Amniotic stem cell (primary cell): ENCODE data around the gene MRPS18C.
A peak's percentile ranks its signal among the peaks of the same experiment; 100 is the strongest.
"Not testable (repeated sequence)": the region's sequence is repeated elsewhere in the genome, so short reads cannot be mapped to it uniquely, and the experiment has no call there.

Experiments used
- DNase-seq: peaks from one replicate; lab custom pipeline; 2025; lab: John Stamatoyannopoulos, UW

The MRPS18C gene

DNA sequence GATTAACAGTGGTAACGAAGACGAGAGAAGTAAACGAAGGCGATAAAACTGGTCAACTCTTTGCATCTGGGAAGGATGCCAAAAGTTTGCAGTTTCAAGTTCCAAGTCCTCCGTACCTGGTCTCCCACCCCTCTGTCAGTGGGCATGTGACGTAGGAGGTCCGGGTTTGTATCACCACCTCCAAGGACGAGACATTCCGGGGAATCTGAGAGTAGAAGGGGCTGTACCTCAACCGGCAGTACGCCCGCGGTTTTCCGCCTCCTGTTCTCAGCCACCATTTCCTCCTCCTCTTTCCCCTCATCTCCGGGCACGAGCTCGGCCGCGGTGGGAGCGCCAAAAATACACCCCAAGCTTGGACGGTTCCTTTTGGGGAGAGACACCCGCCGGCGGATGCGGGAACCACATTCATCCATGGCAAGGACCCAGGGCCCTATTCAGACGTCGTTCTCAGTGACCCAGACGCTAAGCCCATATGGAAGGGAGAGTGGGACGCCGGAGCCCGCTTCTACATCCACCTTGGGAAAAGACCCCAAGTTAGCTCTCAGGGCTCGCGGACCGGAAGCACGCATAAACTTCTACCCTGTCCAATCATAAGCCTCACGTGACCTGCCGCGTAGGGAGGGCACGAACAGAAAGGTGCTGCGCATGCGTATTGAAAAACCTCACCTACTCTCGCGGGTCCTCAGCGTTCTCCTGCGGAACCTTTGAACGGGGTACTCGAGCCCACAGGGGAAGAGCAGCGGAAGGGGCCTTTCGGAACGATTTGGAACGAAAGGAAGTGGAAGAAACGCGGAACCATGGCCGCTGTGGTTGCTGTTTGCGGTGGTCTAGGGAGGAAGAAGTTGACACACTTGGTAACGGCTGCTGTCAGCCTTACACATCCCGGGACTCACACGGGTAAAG lies at the start of gene MRPS18C, which contains the start of gene HELQ:
Gene MRPS18C (plus strand): TSS at position 778 of the 903 bp plus-strand sequence. CDS start 20 bp downstream, at position 798.
Gene HELQ (minus strand): TSS at position 543 of the 903 bp plus-strand sequence. CDS start 130 bp downstream, at position 413.
- peak; percentile 99 for DNase-seq

- no peak for DNase-seq
Observed at GRCh38 chr4:83408908-83409307, 47.0 kb upstream of the MRPS18C start.

DNA sequence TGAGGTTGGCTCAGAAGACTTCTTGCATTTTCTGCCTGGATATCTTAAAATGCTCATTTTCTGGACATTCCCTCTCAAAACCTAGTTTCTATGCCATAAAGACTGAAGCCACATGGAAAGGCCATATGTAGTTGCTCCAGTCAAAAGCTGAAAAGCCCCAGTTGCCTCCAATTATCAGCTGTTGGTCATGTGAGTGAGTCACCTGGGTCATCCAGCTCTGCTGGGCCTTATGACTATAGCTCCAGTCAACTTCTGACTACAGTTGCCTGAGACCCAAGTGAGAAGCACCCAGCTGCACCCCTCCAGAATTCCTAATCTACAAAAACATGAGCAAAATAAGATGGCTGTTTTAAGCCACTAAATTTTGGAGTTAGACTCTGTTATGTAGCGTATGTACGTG lies 42.2 kb upstream of the MRPS18C start:
- no peak for DNase-seq

- no peak for DNase-seq
Observed at GRCh38 chr4:83417566-83417965, 38.3 kb upstream of the MRPS18C start.

- DNase-seq: no peak
Observed at GRCh38 chr4:83418211-83418610, 37.6 kb upstream of the MRPS18C start.

DNA sequence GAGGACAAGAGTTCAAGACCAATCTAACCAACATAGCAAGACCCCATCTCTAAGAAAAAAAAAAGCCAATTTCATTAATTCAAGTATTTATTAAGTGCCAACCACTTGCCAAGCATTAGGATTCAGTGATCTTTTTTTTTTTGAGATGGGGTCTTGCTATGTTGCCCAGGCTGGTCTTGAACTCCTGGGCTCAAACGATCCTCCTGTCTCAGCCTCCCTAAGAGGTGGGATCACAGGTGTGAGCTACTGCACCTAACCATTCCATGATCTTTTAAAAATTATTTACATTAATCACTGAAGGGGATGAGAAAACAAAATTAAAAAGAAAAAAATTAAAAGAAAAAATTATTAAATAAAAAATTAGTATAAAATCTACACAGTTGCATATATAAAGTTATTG lies 24.7 kb upstream of the MRPS18C start:
- no peak for DNase-seq

- DNase-seq: no peak
Observed at GRCh38 chr4:83436680-83437079, 19.2 kb upstream of the MRPS18C start.

GRCh38 chr4:83438719-83439118 lies 17.1 kb upstream of the MRPS18C start:
- no peak for DNase-seq

DNA sequence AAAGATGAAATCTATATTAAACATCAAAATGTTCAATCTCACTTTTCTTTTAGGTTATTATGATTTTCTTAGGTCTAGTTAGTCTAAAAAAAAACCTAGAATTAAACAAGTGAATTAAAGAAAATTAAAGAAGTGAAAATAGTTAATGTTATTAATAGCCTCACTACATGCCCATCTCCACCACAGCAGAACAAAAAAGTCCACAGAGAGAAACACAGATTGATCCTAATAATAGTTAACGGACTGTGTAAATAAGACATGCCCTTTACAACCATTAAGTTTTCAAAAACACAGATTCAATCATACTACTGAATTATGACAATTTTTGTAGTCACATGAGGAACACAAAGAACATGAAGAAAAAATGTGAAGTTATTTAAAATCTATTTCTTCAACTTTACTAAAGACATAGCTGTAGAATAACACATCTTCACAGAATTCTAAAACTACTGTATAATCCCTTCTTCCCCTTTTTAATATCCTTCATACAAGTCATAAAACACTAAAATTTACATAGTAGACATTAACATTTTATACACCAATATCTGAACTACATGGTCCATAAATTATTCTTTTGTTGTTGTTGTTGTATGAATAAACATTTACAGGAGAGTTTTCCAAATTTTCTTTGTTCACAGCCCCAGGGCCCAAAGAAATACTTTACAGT lies 15.6 kb upstream of the MRPS18C start:
- no peak for DNase-seq

DNA sequence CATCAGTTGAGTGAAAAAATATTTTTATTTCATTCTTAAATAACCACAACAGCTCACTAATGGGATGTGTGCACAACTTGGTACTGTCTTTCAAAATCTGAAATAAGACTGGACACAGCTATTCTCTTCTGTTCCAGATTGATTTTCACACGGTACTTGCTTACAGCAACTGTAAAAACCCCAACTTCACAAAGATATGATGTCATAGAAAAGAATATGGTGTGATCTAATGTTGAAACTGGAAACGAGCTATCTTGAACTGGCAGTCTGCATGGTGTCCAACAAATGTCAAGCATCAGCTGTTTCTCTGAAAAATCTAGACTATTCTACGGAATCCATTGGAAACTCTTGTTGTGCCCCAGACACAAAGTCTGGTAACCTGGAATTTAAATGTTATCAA lies 15.0 kb upstream of the MRPS18C start:
- no peak for DNase-seq

DNA sequence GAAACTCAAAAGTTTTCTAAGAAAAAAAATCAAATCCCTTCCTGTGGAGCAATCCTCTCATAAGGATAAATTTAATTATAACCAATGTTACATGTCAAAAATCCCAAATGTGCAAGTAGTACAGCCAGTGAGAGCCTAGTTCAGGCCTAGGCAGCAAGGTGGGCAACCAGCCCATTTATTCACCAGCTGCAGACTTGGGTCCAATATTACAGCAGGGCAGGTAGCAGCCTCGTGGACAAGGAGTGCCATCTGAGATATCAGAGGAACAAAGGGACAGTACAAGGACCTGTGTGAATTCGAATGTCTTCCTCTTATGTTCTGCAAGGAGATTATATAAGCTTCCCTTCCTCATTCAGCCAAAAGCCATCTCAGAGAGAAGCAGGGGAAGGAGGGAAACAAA lies 6.8 kb upstream of the MRPS18C start:
- DNase-seq: no peak

DNA sequence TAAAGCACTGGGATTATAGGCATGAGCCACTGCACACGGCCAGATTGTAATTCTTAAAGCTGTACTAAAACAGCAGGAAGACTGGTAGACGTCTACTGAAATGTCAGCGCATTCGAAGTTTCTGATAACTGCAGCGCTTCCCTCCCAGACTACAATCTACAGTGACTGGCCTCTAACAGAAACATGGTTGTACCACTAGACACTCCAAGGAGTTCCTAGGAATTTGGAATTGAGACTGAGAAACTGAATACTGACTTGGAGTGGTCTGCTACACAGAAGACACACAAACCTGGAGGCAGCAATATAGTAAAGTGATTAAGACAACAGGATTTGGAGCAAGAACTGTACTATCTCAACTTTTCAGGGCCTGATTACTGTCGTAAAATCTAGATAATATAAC lies 1.2 kb upstream of the MRPS18C start:
- no peak for DNase-seq

GRCh38 chr4:83456184-83456501 lies 285 bp downstream of the MRPS18C start:
- DNase-seq: no peak

- no peak for DNase-seq
Observed at GRCh38 chr4:83473423-83473822, 17.6 kb downstream of the MRPS18C start.

DNA sequence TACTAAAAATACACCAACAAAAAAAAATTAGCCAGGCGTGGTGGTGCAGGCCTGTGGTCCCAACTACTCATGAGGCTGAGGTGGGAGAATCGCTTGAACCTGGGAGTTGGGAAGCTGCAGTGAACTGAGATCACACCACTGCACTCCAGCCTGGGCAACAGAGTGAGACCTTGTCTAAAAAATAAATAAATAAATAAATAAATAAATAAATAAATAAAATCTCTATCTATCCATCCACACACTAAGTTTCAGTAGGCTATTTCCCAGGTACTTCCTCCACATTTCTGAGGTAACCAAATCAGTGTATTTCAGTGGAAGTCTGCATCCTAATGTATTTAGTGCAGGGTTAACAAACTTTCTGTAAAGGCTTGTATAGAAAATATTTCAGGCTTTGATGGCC lies 18.1 kb downstream of the MRPS18C start:
- DNase-seq: no peak

- peak; percentile 89 for DNase-seq
Observed at GRCh38 chr4:83484500-83485461, 28.9 kb downstream of the MRPS18C start, which contains the start of gene ABRAXAS1. Gene ABRAXAS1, minus strand, starts transcription at chr4:83485100. Its CDS starts 28 bp downstream, at chr4:83485072.

- DNase-seq: no peak
Observed at GRCh38 chr4:83486457-83487129, 30.7 kb downstream of the MRPS18C start.

DNA sequence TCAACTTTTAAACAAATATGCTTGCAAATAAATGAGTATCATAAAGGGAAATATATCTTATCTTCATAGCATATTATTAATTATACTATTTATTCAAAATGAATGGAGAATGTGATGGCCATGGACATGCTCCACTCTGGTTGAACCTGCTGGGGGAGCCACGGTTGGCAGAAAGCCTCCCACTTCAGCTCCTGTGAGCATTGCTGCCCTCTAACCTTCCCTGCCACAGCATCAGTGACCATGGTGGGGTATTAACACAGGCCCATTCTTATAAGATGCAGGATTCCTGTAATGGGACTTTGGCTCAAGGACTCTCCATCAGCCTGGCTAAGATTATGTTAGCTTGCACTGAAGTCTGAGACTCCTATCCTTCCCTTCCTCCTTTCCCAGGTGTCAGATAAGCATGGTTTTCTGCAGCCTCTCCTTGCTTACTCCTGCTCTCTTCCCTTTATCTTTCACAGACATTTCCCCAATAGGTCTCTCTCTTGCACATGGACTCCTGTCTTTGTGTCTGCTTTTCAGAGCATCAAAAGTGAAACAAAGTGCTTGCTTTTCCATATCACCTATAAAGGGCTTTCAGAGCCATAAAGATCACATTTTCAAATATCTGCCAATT lies 34.0 kb downstream of the MRPS18C start:
- DNase-seq: no peak

GRCh38 chr4:83490876-83491450 lies 35.1 kb downstream of the MRPS18C start:
- DNase-seq: no peak

DNA sequence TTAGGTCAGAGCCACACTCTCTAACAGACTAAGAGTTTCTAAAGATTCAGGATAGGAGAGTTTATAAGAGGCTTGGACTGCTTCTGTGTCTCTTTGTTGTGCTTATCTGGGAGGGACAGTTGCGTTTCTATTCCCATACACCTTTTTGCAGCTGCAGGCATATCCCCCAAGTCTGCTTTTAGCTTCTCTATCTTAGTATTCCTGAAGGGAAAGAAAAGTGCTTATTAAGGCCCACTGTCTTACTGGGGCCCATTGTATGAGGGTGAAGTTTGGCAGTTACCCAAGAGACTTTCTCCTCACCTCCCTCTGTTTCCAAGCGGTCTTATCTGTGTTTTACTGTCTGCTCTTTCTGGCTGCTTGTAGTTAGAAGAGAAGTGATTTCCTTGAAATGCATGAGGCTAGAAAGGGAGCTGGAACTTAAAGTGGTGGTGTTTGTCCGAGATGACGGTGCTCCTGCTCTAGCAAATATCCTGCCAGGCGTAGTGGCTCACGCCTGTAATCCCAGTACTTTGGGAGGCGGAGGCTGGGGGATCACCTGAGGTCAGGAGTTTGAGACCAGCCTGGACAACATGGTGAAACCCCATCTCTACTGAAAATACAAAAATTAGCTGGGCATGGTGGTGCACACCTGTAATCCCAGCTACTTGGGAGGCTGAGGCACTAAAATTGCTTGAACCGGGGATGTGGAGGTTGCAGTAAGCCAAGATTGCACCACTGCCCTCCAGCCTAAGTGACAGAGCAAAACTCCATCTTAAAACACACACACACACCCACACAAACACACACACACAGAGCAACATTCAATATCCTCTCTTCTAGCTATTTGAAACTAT lies 40.4 kb downstream of the MRPS18C start:
- not testable (repeated sequence) for DNase-seq
